Activated CD4-positive, alpha-beta T cell treated with anti-CD3 and anti-CD28 coated beads, Interleukin-2, Interleukin-4, amounts not matched to agents 100 ng/mL and 50 ng/mL, durations not matched to agents 16 hours and 8 hours (primary cell): ENCODE measurements around the gene TUBB1.

ENCODE experiments used
- DNase-seq: peaks from one replicate; pipeline ENCODE4 v3.0.0-alpha.2; 2020; ENCODE audit warnings: low spot score

TUBB1 gene

GRCh38 chr20:59042796-59043631 is 23.8 kb downstream of the TUBB1 start:
- peak; percentile 96 for DNase-seq

- DNase-seq: no peak
These were observed 24.5 kb downstream of the TUBB1 start for GRCh38 chr20:59043698-59044097.

- no peak for DNase-seq
These were observed 25.1 kb downstream of the TUBB1 start for GRCh38 chr20:59044295-59044694.

GRCh38 chr20:59044796-59045195 is 25.6 kb downstream of the TUBB1 start:
- no peak for DNase-seq

DNA sequence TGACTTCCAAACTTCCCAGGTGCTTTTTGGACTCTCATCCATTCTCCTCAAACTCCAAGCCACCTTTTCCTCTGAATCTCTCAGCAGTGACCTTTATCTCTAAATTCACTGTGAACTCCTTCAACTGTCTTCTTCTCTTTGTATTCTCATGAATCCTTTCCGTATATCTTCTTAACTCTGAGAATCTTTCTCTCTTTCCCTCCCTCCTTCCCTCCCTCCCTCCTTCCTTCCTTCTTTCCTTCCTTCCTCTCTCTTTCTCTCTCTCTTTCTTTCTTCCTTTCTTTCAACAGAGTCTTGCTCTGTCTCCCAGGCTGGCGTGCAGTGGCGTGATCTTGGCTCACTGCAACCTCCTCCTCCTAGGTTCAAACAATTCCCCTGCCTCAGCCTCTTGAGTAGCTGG is 27.6 kb downstream of the TUBB1 start:
- no peak for DNase-seq

DNA sequence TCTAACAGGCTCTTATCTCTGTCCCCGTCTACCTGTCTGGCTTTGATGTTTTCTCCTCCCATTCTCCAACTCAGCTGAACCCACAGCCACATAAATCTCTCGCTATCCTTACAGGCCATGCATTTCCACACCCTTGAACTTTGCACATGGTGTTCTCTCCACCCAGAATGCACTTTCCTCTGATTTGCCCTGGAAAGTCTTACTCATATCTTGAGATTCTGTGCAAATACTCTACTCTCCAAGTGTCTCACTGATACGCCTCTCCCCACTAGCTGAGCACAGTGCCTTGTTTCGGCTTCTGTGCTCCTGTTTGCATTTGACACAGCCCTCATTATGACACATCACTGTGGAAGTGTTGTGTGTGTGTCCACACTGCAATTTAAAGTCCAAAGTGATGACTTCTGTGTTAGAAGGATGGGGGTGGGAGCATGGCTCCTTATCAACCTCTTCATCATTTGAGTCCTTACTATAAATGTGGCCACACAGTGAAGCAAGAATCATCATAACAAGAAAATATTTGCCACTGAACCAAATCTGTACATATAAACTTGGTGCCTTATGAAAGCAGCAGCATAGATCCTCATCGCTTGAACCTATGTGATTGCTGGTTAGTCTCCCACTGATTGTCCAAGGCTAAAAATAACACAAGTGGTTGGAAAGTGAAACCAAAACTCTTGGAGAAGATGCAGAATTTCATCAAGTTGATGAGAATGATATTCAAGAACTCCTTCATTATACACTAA is 28.9 kb downstream of the TUBB1 start:
- DNase-seq: peak; percentile 73

DNA sequence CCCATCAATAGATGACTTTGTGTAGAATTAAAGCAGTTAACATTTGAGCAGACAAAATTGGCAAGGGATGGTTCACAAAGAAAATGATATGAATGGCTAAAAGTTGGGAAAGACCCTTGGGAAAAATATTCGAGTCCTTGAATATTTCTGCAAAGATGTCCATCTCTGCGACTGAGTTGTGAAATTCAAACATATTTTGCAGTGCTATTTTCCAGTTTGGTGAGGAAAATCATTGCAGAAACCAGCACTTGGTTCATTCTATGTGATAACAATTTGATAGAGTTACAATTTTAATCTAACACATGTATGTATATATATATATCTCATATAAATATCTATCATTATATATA is 29.4 kb downstream of the TUBB1 start:
- DNase-seq: no peak

GRCh38 chr20:59050437-59050836 is 31.2 kb downstream of the TUBB1 start:
- no peak for DNase-seq

DNA sequence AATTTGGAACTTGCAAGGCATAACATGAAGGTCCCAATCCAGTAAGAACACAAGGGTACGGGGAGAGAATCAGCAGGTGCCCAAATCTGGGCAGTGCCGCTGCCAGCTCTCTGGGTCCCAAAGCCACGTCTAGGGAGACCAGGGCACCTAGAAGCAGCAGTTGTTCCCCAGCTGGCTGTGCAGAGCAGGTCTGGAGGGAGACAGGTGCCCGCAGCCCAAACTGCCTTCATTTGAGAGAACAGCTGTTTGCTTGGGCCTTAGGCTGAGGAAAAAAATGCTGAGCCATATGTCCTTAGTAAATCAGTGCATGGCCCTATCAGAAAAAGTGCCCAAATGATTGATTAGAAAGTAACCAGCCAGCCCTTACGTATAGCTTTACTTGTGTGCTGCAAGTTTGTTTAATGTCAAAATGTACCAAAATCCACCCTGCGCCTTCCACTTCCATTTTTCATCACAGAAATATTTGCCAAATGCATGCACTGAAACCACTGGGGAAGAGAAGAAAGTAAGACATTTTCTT is 32.5 kb downstream of the TUBB1 start:
- no peak for DNase-seq

GRCh38 chr20:59055302-59055701 is 36.1 kb downstream of the TUBB1 start:
- DNase-seq: no peak

GRCh38 chr20:59062081-59062480 is 42.9 kb downstream of the TUBB1 start:
- DNase-seq: no peak

DNA sequence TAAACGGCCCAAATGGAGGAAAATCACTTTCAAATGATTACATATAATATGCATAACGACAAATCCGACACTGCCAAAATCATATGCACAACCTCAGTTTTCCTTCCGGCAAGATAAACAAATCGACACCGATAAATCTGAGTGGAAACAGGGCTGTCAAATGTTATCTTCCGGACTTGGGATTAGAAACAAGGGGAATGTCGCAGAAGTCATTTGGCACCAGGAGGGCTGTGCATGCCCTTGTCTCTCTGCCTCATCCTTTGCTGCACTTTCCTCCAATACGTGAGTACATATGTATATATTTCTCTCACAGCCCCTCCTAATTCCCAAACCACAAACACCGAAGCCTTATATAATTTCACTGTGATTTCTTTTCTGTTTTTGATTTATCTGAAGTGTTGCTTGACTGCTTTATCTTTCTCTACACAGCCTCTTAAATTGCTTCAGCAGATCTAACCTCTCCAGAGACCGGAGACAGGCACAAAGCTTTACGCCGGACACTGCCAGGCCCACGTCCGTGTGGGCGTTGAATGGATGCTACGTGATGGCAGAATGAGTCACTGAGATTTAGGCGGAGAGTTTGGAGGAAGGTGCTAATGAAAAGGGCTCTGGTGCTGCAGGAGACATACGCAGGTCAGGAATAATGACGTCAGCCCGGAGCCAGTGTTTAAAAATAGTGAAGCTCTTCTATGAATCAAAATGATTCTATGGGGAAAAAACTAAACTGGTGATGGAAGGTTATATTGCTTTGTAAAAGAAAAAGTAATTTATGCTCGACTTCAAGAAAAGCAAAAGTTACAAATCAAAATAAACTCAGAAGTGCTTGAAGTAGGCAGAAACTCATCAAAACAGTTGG is 44.4 kb downstream of the TUBB1 start:
- DNase-seq: no peak

DNA sequence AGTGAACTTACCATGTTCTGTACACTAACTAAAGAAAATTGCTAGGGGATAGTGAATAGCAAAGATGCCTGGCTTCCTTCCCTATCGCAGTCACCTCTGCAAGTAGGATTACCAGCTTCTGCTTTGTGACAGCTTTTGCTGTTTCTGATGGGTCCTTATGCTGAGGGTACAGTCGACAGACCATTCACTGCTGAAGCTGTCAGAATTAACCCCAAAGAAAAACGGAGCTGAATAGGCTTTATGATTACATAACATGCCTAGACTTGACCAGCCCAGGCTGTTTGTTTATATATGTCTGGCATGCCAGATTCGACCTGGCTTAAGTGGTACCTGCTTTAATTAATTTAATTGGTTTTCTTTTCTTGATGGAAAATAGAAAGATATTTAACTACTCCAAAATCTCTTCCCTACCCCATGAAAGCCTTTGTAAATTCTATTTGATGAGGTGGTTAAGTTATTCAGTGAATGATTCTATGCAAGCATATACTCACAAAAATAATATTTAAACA is 45.0 kb downstream of the TUBB1 start:
- no peak for DNase-seq

GRCh38 chr20:59068534-59068933 is 49.3 kb downstream of the TUBB1 start:
- no peak for DNase-seq

DNA sequence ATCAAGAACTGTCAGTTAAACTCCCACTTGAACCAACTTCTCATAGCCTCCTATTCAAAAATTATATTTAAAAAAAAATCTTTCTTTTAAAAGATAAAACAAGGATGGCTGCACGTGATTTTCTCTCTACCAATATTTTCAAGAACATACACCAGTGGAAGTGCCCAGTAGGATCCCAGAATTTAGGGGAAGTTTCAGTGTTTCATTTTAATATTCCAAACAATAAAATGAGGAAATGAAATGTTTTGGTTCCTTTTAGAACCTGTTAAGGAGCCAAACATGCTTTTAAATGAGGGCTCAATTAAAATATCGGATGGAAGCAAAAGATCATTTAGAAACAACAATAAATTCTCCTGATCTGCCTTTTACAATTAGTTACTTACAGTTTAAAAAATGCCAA is 49.8 kb downstream of the TUBB1 start:
- DNase-seq: no peak

DNA sequence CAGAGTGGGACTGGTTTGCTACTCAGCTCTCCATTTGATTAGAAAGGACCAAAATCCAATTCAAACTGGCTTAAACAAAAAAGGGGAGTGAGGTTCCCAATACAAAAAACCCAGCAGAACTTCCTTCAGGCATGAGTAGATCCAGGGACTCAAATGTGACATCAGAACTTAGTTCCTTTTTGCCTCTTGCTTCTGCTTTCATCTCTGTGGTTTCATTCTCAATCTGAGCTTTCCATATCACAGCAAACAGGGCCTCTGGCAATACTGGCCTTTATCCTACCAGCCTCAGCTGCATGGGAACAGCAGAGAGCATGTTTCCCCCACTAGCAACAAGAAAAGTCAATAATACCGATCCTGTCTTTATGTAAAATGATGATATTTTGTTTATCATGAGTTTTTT is 52.0 kb downstream of the TUBB1 start:
- no peak for DNase-seq

- no peak for DNase-seq
These were observed 54.4 kb downstream of the TUBB1 start for GRCh38 chr20:59073582-59073981.

DNA sequence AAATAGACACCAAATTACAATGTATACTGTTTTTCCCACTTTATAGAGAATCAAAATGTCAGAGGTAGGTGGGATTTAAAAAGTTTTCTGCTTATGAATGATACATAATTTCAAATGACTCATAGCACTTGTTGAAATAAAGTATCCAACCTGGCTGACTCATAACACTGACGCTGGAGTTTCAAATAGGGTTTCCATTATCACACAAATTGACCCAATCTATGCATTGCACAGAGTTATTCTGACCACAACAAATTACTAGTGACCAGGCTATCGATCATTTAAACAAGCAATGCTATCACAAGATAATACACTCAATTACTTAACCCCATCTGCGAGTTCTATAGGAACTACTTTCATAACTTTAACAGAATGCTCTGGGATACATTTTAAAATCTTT is 55.2 kb downstream of the TUBB1 start:
- DNase-seq: peak; percentile 65

GRCh38 chr20:59075934-59076508 is 56.8 kb downstream of the TUBB1 start:
- DNase-seq: peak; percentile 31
